Stomach (tissue), 9 donors: ENCODE results near the gene GLDC. TPM values are rescaled to one million over a fixed set of nuclear protein-coding genes. Genes with fewer than 3 reads are reported as not detected.

ENCODE experiments used
- DNase-seq, 2 donors: peaks; one replicate each; pipeline versions ENCODE4 v3.0.0 to v3.0.0-alpha.2; 2013 to 2019
- H3K27ac ChIP-seq, 5 donors: fragments of 200-600 bp in 4 of 5; sonication (generic) in 4 of 5; one replicate each; pipeline ENCODE4 v1.5.1; 2013 to 2019; ENCODE audit warnings: mild to moderate bottlenecking in 1 of 5, moderate library complexity in 1 of 5
- H3K27me3 ChIP-seq, 3 donors: fragments of 200-600 bp; sonication (generic); one replicate each; pipeline ENCODE4 v1.5.1; 2017 to 2019; ENCODE audit warnings: mixed run types in 1 of 3
- H3K36me3 ChIP-seq, 4 donors: fragments of 200-600 bp; sonication (generic); 1 replicate in 3 of 4; 2 replicates in 1 of 4; pipeline ENCODE4 v1.5.1; 2016 to 2019
- H3K4me1 ChIP-seq, 4 donors: fragments of 200-600 bp; sonication (generic); one replicate each; pipeline ENCODE4 v1.5.1; 2016 to 2019
- H3K4me3 ChIP-seq, 4 donors: fragments of 200-600 bp; sonication (generic) in 3 of 4; one replicate each; pipeline ENCODE4 v1.5.1; 2016 to 2019; ENCODE audit warnings: mild to moderate bottlenecking in 1 of 4
- H3K9me3 ChIP-seq, 4 donors: fragments of 200-600 bp; sonication (generic); one replicate each; pipeline ENCODE4 v1.5.1; 2016 to 2019
- CTCF ChIP-seq, 7 experiments: fragments of 450-650 bp in 4 of 7; fragments of 200-600 bp in 3 of 7; sonication (generic) in 3 of 7; IDR thresholded peaks; one replicate each; pipeline ENCODE4 v1.5.1; 2016 to 2019; ENCODE audit warnings: antibody characterized with exemption in 7 of 7, control low read depth in 2 of 7, mild to moderate bottlenecking in 1 of 7
- EP300 ChIP-seq: sonication (generic); formaldehyde crosslinking; IDR thresholded peaks from one replicate; pipeline ENCODE4 v1.6.1; 2017; ENCODE audit warnings: antibody characterized with exemption
- POLR2A ChIP-seq, 4 donors: fragments of 450-650 bp; IDR thresholded peaks; one replicate each; pipeline ENCODE4 v1.6.1; 2016; ENCODE audit warnings: antibody characterized with exemption in 4 of 4, control low read depth in 2 of 4, mild to moderate bottlenecking in 1 of 4, moderate library complexity in 1 of 4
- POLR2AphosphoS5 ChIP-seq, 3 donors: sonication (generic); formaldehyde crosslinking; IDR thresholded peaks; one replicate each; pipeline ENCODE4 v1.6.1; 2016; ENCODE audit warnings: antibody characterized with exemption in 3 of 3
- WGBS, 5 donors: extraction: QIAGEN DNeasy Blood & Tissue Kit in 3 of 5; methylation state at CpG; one replicate each; pipeline versions ENCODE4 v1.1.5 to v1.1.7; 2013 to 2018; 5-methylcytosine and 5-hydroxymethylcytosine counted together
- intact Hi-C: fragments of 100-400 bp; cut with DNase I; formaldehyde crosslinking; loops from one replicate; pipeline ENCODE4 v1.15.1; 2023; ENCODE audit warnings: low total_unique reads
- polyA plus RNA-seq, 3 donors: library from polyadenylated mRNA; stranded (reverse); fragments of 200-250 nt; gene quantifications; one replicate each; pipeline ENCODE4 v1.2.3, GENCODE V29; 2013
- total RNA-seq, 5 donors: library from RNA; depleted of rRNA; stranded (reverse); fragments of >200 nt; gene quantifications; one replicate each; pipeline versions ENCODE4 v1.1.0 to v1.2.3, GENCODE V29; 2014 to 2016
- donor health status: healthy with polysubstance abuse.
- donor health status: Bipolar disorder and iron deficiency.
- donor health status: healthy.

GLDC gene
- total and polyA plus RNA-seq, 8 donors = 0.31 to 3.7 (median 1.3) TPM; not detected in 4

- Histone ChIP-seq H3K36me3 (no peaks in the 10 kb centered on the region), H3K9me3 (no peaks in the 10 kb centered on the region), H3K4me1 (peaks cover 19 to 22% (median 21%) of the 10 kb centered on the region in 4 donors), H3K4me3 (no peak overlapping the region), H3K27ac (no peak overlapping the region), H3K27me3 (peaks cover 5 to 58% (median 40%) of the 10 kb centered on the region in 3 donors)
- no peak for DNase-seq
- intact Hi-C loops = no loop called here
- no peak for TF ChIP-seq CTCF (IDR thresholded peaks at IDR 0.05)
- TF ChIP-seq EP300 = no peak
- TF ChIP-seq POLR2AphosphoS5 (IDR thresholded peaks at IDR 0.05) = no peak
- TF ChIP-seq POLR2A (IDR thresholded peaks at IDR 0.05) = no peak
- 77 to 85% (median 82%) methylated on average over 5 of the region's 5 CpGs for WGBS, 5 donors
Measured at GRCh38 chr9:6641056-6641455, 4.5 kb downstream of the GLDC start.

- peaks cover 15 to 16% (median 15%) of the 10 kb centered on the region in 4 donors for H3K4me1 ChIP-seq
- no peaks in the 10 kb centered on the region for H3K36me3 ChIP-seq
- intact Hi-C loops = no loop called here
- no peaks in the 10 kb centered on the region for H3K9me3 ChIP-seq
- H3K4me3 ChIP-seq = no peak overlapping the region
- WGBS, 5 donors = 62 to 90% (median 83%) methylated on average over 7 to 9 of the region's 9 CpGs
- TF ChIP-seq EP300 = no peak
- TF ChIP-seq POLR2AphosphoS5 (IDR thresholded peaks at IDR 0.05) = no peak
- no peak for TF ChIP-seq CTCF (IDR thresholded peaks at IDR 0.05)
- no peak for TF ChIP-seq POLR2A (IDR thresholded peaks at IDR 0.05)
- H3K27me3 ChIP-seq = peaks cover 3 to 53% (median 35%) of the 10 kb centered on the region in 3 donors
- no peak overlapping the region for H3K27ac ChIP-seq
- no peak for DNase-seq
Measured at GRCh38 chr9:6640268-6641051, 5.1 kb downstream of the GLDC start.

- intact Hi-C loops = no loop called here
- Histone ChIP-seq H3K27ac (no peak overlapping the region), H3K36me3 (no peaks in the 10 kb centered on the region), H3K27me3 (peaks cover 0 to 44% (median 27%) of the 10 kb centered on the region in 3 donors), H3K4me3 (no peak overlapping the region), H3K4me1 (peaks cover 6 to 7% (median 7%) of the 10 kb centered on the region in 4 donors), H3K9me3 (no peaks in the 10 kb centered on the region)
- DNase-seq = no peak
- no peak for TF ChIP-seq POLR2AphosphoS5 (IDR thresholded peaks at IDR 0.05)
- WGBS, 5 donors = 52 to 72% (median 69%) methylated on average over 3 of the region's 3 CpGs
Measured at GRCh38 chr9:6639622-6640021, 5.9 kb downstream of the GLDC start.

GRCh38 chr9:6634444-6634843, 11.1 kb downstream of the GLDC start:
- intact Hi-C loops = no loop called here
- Histone ChIP-seq H3K36me3 (no peaks in the 10 kb centered on the region), H3K4me1 (no peaks in the 10 kb centered on the region), H3K27ac (no peak overlapping the region), H3K4me3 (no peak overlapping the region), H3K27me3 (peaks cover 0 to 6% (median 0%) of the 10 kb centered on the region in 3 donors), H3K9me3 (no peaks in the 10 kb centered on the region)
- DNase-seq = no peak
- TF ChIP-seq POLR2A (IDR thresholded peaks at IDR 0.05) (no peak), POLR2AphosphoS5 (IDR thresholded peaks at IDR 0.05) (no peak), CTCF (IDR thresholded peaks at IDR 0.05) (no peak)
- WGBS, 5 donors = 83 to 90% (median 88%) methylated on average over 7 of the region's 7 CpGs

GRCh38 chr9:6633378-6633777, 12.2 kb downstream of the GLDC start:
- intact Hi-C loops = no loop called here
- Histone ChIP-seq H3K9me3 (no peaks in the 10 kb centered on the region), H3K4me3 (no peak overlapping the region), H3K27me3 (peaks cover 0 to 6% (median 0%) of the 10 kb centered on the region in 3 donors), H3K27ac (no peak overlapping the region), H3K4me1 (no peaks in the 10 kb centered on the region), H3K36me3 (no peaks in the 10 kb centered on the region)
- TF ChIP-seq POLR2A (IDR thresholded peaks at IDR 0.05) (no peak), EP300 (no peak), CTCF (IDR thresholded peaks at IDR 0.05) (no peak), POLR2AphosphoS5 (IDR thresholded peaks at IDR 0.05) (no peak)
- WGBS, 5 donors = 78 to 84% (median 81%) methylated on average over 3 of the region's 3 CpGs
- no peak for DNase-seq
